HPDE6-E6E7 (cell line): ENCODE results near the gene NEK9.

Experiments
- DNase-seq: peaks from one replicate; pipeline ENCODE4 v3.0.0; 2011; ENCODE audit warnings: missing footprints; ENCODE audit errors: extremely low spot score

NEK9 gene

GRCh38 chr14:75067212-75067611 lies 59.6 kb downstream of the NEK9 start:
- DNase-seq = no peak

GRCh38 chr14:75066691-75067090 lies 60.2 kb downstream of the NEK9 start:
- DNase-seq = no peak

- no peak for DNase-seq
Measured at GRCh38 chr14:75064205-75064567, 62.7 kb downstream of the NEK9 start.

GRCh38 chr14:75063491-75064204 lies 63.2 kb downstream of the NEK9 start, which contains the start of gene ACYP1:
TSS of gene ACYP1 (minus strand) at chr14:75064024. CDS start at chr14:75063553, 471 bp downstream.
- DNase-seq = peak; percentile 87

- DNase-seq = no peak
Measured at GRCh38 chr14:75063013-75063412, 63.8 kb downstream of the NEK9 start.

GRCh38 chr14:75060420-75060819 lies 66.4 kb downstream of the NEK9 start:
- DNase-seq = no peak

- no peak for DNase-seq
Measured at GRCh38 chr14:75059642-75060041, 67.2 kb downstream of the NEK9 start.

- DNase-seq = no peak
Measured at GRCh38 chr14:75054421-75054820, 72.4 kb downstream of the NEK9 start.

GRCh38 chr14:75053396-75054291 lies 73.2 kb downstream of the NEK9 start:
- no peak for DNase-seq

- no peak for DNase-seq
Measured at GRCh38 chr14:75051556-75051899, 75.3 kb downstream of the NEK9 start.

GRCh38 chr14:75050852-75051555 lies 75.8 kb downstream of the NEK9 start, which contains the start of gene MLH3:
TSS of gene MLH3 (minus strand) at chr14:75051467. CDS start at chr14:75049655, 1,812 bp downstream.
- DNase-seq = peak; percentile 95

- DNase-seq = no peak
Measured at GRCh38 chr14:75049731-75050201, 77.1 kb downstream of the NEK9 start.

- DNase-seq = no peak
Measured at GRCh38 chr14:75049136-75049535, 77.7 kb downstream of the NEK9 start.

GRCh38 chr14:75048101-75048500 lies 78.7 kb downstream of the NEK9 start:
- no peak for DNase-seq

- DNase-seq = no peak
Measured at GRCh38 chr14:75047506-75047905, 79.3 kb downstream of the NEK9 start.

- DNase-seq = no peak
Measured at GRCh38 chr14:75046899-75047298, 79.9 kb downstream of the NEK9 start.

GRCh38 chr14:75046275-75046674 lies 80.6 kb downstream of the NEK9 start:
- no peak for DNase-seq

- no peak for DNase-seq
Measured at GRCh38 chr14:75044752-75045151, 82.1 kb downstream of the NEK9 start.

GRCh38 chr14:75044322-75044721 lies 82.5 kb downstream of the NEK9 start:
- no peak for DNase-seq

- DNase-seq = no peak
Measured at GRCh38 chr14:75042035-75042434, 84.8 kb downstream of the NEK9 start.

- DNase-seq = no peak
Measured at GRCh38 chr14:75041613-75042012, 85.2 kb downstream of the NEK9 start.

GRCh38 chr14:75040959-75041358 lies 85.9 kb downstream of the NEK9 start:
- no peak for DNase-seq
